ENCODE measurements around the gene POLA2. TPM values are rescaled to one million over a fixed set of nuclear protein-coding genes. Genes with fewer than 3 reads are reported as not detected.

POLA2 gene
- total and polyA plus RNA-seq, 5 donors, result 5.7 to 13.1 (median 6.8) TPM

- Histone ChIP-seq H3K9me3 (ENCODE audit: control insufficient read depth, low read length) (no peaks in the 10 kb centered on the region), H3K4me3 (ENCODE audit: low read length) (no peak overlapping the region), H3K27ac (ENCODE audit: low read length) (peak overlapping the region; percentile 94), H3K27me3 (ENCODE audit: control insufficient read depth, insufficient read depth) (no peaks in the 10 kb centered on the region), H3K4me1 (ENCODE audit: control insufficient read depth, insufficient read depth, low read length) (peaks cover 23% of the 10 kb centered on the region)
- peak; percentile 92 to 97 (median 96) for DNase-seq
- 31% methylated on average over 8 of the region's 8 CpGs for WGBS
- intact Hi-C loops (cut with DNase I), result loop anchor here in 1 of 4 donors (2.0 kb wide), 1 partner anchor 31 kb away; no protein-coding TSS in a partner anchor
- ATAC-seq, result peak; percentile 82 to 91
These were observed 36.4 kb downstream of the POLA2 start for GRCh38 chr11:65298131-65298535.

- Histone ChIP-seq H3K9me3 (ENCODE audit: control insufficient read depth, low read length) (no peaks in the 10 kb centered on the region), H3K4me3 (ENCODE audit: low read length) (no peak overlapping the region), H3K4me1 (ENCODE audit: control insufficient read depth, insufficient read depth, low read length) (peaks cover 20% of the 10 kb centered on the region), H3K27ac (ENCODE audit: low read length) (peak overlapping the region; percentile 94), H3K27me3 (ENCODE audit: control insufficient read depth, insufficient read depth) (no peaks in the 10 kb centered on the region)
- ATAC-seq (peak; percentile 61 to 69), DNase-seq (peak; percentile 80 to 89 (median 88))
- WGBS, result 44% methylated on average over 12 of the region's 12 CpGs
- intact Hi-C loops (cut with DNase I), result loop anchor here in 1 of 4 donors (2.0 kb wide), 1 partner anchor 30 kb away; no protein-coding TSS in a partner anchor
These were observed 37.0 kb downstream of the POLA2 start for GRCh38 chr11:65298655-65299179.

- DNase-seq, result no peak
- intact Hi-C loops (cut with DNase I), result no loop called here
- 86% methylated on average over 17 of the region's 17 CpGs for WGBS
- no peaks in the 10 kb centered on the region for H3K9me3 ChIP-seq (ENCODE audit: control insufficient read depth, low read length)
- H3K4me1 ChIP-seq (ENCODE audit: control insufficient read depth, insufficient read depth, low read length), result peaks cover 14% of the 10 kb centered on the region
- no peak overlapping the region for H3K4me3 ChIP-seq (ENCODE audit: low read length)
- H3K27ac ChIP-seq (ENCODE audit: low read length), result no peak overlapping the region
- H3K27me3 ChIP-seq (ENCODE audit: control insufficient read depth, insufficient read depth), result no peaks in the 10 kb centered on the region
- ATAC-seq, result no peak
These were observed 39.0 kb downstream of the POLA2 start for GRCh38 chr11:65300621-65301275.

GRCh38 chr11:65301491-65302329 is 39.9 kb downstream of the POLA2 start:
- peak; percentile 79 to 90 (median 89) for DNase-seq
- peak; percentile 53 to 60 for ATAC-seq
- Histone ChIP-seq H3K9me3 (ENCODE audit: control insufficient read depth, low read length) (no peaks in the 10 kb centered on the region), H3K27me3 (ENCODE audit: control insufficient read depth, insufficient read depth) (no peaks in the 10 kb centered on the region), H3K27ac (ENCODE audit: low read length) (no peak overlapping the region), H3K4me1 (ENCODE audit: control insufficient read depth, insufficient read depth, low read length) (peaks cover 14% of the 10 kb centered on the region), H3K4me3 (ENCODE audit: low read length) (no peak overlapping the region)
- intact Hi-C loops (cut with DNase I), result no loop called here
- 46% methylated on average over 12 of the region's 12 CpGs for WGBS

- 94% methylated on average over 3 of the region's 3 CpGs for WGBS
- peak in 1 of 3 donors; percentile 4 for DNase-seq
- intact Hi-C loops (cut with DNase I), result no loop called here
These were observed 41.8 kb downstream of the POLA2 start for GRCh38 chr11:65303555-65303954.

GRCh38 chr11:65304110-65304509 is 42.3 kb downstream of the POLA2 start:
- DNase-seq (no peak), ATAC-seq (no peak)
- Histone ChIP-seq H3K9me3 (ENCODE audit: control insufficient read depth, low read length) (no peaks in the 10 kb centered on the region), H3K27me3 (ENCODE audit: control insufficient read depth, insufficient read depth) (no peaks in the 10 kb centered on the region), H3K4me3 (ENCODE audit: low read length) (no peak overlapping the region), H3K27ac (ENCODE audit: low read length) (no peak overlapping the region), H3K4me1 (ENCODE audit: control insufficient read depth, insufficient read depth, low read length) (peaks cover 13% of the 10 kb centered on the region)
- 97% methylated on average over 4 of the region's 4 CpGs for WGBS
- intact Hi-C loops (cut with DNase I), result no loop called here

More at GRCh38 chr11:65303555-65303954, 41.8 kb downstream of the POLA2 start:
- H3K27me3 ChIP-seq (ENCODE audit: control insufficient read depth, insufficient read depth), result no peaks in the 10 kb centered on the region
- no peaks in the 10 kb centered on the region for H3K9me3 ChIP-seq (ENCODE audit: control insufficient read depth, low read length)
- no peak for ATAC-seq
- H3K4me3 ChIP-seq (ENCODE audit: low read length), result no peak overlapping the region
- H3K27ac ChIP-seq (ENCODE audit: low read length), result no peak overlapping the region
- H3K4me1 ChIP-seq (ENCODE audit: control insufficient read depth, insufficient read depth, low read length), result peaks cover 15% of the 10 kb centered on the region

- intact Hi-C loops (cut with DNase I), result no loop called here
- no peak overlapping the region for H3K27ac ChIP-seq (ENCODE audit: low read length)
- H3K4me1 ChIP-seq (ENCODE audit: control insufficient read depth, insufficient read depth, low read length), result peaks cover 10% of the 10 kb centered on the region
- no peaks in the 10 kb centered on the region for H3K9me3 ChIP-seq (ENCODE audit: control insufficient read depth, low read length)
- H3K4me3 ChIP-seq (ENCODE audit: low read length), result no peak overlapping the region
- no peaks in the 10 kb centered on the region for H3K27me3 ChIP-seq (ENCODE audit: control insufficient read depth, insufficient read depth)
- ATAC-seq, result no peak
- peak in 1 of 3 donors; percentile 32 for DNase-seq
- WGBS, result 94% methylated on average over 7 of the region's 7 CpGs
These were observed 42.9 kb downstream of the POLA2 start for GRCh38 chr11:65304613-65305012.

GRCh38 chr11:65305501-65306268 is 43.9 kb downstream of the POLA2 start:
- intact Hi-C loops (cut with DNase I), result no loop called here
- peak in 2 of 3 donors; percentile 39 to 53 for DNase-seq
- Histone ChIP-seq H3K9me3 (ENCODE audit: control insufficient read depth, low read length) (no peaks in the 10 kb centered on the region), H3K4me3 (ENCODE audit: low read length) (no peak overlapping the region), H3K27me3 (ENCODE audit: control insufficient read depth, insufficient read depth) (no peaks in the 10 kb centered on the region), H3K27ac (ENCODE audit: low read length) (no peak overlapping the region), H3K4me1 (ENCODE audit: control insufficient read depth, insufficient read depth, low read length) (peaks cover 16% of the 10 kb centered on the region)
- 77% methylated on average over 17 of the region's 17 CpGs for WGBS
- no peak for ATAC-seq

GRCh38 chr11:65307298-65308229 is 45.8 kb downstream of the POLA2 start:
- no peak overlapping the region for H3K4me3 ChIP-seq (ENCODE audit: low read length)
- H3K9me3 ChIP-seq (ENCODE audit: control insufficient read depth, low read length), result no peaks in the 10 kb centered on the region
- ATAC-seq, result no peak
- H3K4me1 ChIP-seq (ENCODE audit: control insufficient read depth, insufficient read depth, low read length), result peaks cover 13% of the 10 kb centered on the region
- no peak overlapping the region for H3K27ac ChIP-seq (ENCODE audit: low read length)
- intact Hi-C loops (cut with DNase I), result no loop called here
- H3K27me3 ChIP-seq (ENCODE audit: control insufficient read depth, insufficient read depth), result no peaks in the 10 kb centered on the region
- WGBS, result 83% methylated on average over 6 of the region's 6 CpGs
- peak in 1 of 3 donors; percentile 26 for DNase-seq

Data from right cardiac atrium (tissue), 5 donors.